Central memory CD4-positive, alpha-beta T cell (primary cell): ENCODE measurements around the gene NPAS3.

Source experiments
- DNase-seq: peaks from one replicate; pipeline ENCODE4 v3.0.0; 2022

NPAS3 gene

DNA sequence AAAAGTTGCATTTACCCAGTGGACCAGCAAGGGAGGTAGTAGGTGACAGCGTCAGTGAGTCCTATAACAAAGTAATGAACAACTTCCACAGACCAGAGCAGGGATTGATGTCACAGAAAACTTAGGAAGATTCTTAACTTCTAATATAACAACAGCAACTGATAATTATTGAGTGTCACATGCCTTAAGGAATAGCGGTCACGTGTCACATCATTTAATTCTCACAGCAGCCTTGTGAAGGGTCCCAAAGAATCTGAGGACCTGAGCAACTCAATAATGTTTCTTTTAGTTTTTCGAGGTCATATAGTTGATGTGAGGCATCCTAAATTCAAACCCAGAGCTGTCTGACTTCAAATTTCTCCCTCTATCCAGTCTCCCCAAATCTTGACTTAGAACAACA is 590.0 kb downstream of the NPAS3 start:
- no peak for DNase-seq

DNA sequence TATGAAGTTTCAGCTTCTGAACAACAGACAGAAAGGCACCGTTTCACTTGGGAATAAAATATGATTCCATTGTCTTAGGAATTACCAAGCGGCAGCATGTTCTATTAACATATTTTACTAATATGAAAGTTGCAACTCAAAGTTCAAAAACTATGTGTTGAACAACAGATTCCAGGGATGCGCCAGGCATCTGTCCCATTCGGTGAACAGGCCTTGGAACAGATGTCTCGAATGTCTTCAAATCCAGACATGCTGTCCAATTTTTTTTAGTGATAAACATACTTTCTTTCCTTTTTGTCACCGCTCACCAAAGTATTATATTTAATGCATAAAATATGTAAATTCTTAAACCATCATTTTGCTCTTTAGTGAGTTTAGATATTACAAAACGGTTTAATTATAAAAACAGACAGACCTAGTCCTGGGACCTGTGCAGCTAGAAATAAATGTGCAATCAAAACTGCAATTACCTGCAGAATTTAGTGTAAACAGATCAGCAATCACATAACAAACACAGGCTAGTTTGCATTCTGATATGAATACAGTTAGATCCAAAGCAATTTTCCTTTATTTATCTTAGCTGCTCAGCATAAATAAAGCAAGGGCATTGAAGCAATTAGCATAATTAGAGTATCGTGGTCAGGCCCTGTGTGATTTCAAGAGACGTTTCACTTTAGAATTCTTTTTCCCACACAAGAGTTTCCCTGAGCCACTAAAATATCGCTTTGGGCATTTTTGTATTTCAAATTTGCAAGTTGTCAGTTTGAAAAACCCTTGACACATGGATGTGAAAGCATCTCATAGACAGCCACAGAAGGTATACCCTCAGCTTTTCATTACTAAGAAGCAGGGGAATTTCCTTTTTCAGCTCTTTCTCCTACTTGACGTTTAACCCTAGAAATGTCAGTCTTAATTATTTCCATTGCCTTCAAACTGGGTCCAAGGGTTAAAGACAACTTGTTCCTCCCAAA is 591.4 kb downstream of the NPAS3 start:
- DNase-seq: no peak

DNA sequence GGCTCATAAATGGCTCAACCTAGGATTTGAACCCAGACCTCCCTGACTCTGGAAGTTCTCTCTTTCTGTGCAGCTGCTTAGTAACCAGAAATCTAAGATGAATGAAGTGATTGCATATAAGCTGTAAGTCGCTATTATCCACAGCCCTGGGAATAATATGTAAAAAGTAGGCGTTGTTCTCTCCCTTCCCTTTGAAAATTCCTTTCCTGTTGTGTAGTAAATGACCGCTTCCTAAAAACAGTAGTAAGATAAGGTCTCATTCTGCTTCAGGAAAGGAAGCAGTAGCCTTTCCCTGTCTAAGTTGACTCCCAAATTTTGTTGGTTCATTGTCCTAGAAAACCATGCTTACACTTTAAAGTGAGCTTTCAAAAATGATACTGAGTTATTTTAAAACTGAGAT is 593.9 kb downstream of the NPAS3 start:
- DNase-seq: no peak

DNA sequence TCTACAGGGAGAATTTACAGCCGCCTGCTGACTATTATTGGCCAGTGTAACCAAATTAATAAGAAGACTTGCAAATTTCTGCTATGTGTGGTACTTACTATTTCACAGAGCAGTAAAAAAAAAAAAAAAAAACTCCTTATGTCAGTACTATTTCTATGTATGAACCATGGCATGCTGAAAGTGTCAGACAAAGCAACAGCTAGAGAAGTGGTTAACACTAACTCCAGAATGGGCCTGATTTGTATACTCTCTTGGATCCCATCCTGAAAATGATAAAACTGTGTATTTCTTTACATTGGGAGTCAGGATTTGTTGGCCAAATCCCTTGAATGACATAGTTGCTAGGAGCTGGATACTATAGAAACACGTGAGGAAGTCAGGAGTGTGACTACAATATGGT is 595.4 kb downstream of the NPAS3 start:
- DNase-seq: no peak

DNA sequence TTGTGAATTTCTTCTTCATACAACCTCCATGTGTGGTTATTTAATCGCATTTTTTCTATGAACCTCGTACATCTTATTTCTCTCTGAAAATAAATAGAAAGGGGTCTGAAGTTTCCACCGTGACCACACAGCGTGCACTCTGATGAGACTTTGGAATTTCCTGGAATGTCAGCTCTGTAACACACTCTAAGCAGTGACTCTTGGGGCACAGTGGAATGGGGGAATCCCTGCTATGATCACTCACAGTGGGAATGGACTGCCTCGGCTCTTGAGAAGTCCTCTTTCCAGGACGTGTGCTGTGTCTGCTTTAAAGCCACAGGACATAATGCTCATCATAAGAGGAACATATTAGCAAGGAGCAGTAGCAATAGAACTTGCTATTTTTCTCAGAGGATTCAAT is 596.0 kb downstream of the NPAS3 start:
- DNase-seq: no peak

DNA sequence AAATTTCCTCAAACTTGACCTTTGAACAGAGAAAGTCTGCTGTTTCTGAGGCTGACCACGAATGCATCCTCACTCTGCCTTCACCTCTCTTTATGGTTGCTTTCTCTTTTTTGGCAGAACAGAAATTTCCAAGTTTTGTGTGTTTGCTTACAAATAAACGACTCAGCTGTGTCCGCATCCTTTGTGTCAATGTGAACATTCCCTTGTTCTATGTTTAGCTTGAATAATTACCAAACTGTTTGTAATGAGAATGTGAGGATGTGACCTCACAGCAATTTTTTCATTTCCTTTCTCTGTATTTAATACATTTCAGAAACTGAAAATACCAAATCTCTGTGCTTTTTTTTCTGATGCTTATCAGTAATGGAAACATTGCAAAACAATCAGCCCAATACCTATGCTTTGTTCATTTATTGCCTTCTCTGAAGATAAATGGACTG is 601.3 kb downstream of the NPAS3 start:
- DNase-seq: no peak

- no peak for DNase-seq
These were observed 602.5 kb downstream of the NPAS3 start for GRCh38 chr14:33541171-33541570.

GRCh38 chr14:33542338-33543287 is 603.9 kb downstream of the NPAS3 start:
- no peak for DNase-seq

DNA sequence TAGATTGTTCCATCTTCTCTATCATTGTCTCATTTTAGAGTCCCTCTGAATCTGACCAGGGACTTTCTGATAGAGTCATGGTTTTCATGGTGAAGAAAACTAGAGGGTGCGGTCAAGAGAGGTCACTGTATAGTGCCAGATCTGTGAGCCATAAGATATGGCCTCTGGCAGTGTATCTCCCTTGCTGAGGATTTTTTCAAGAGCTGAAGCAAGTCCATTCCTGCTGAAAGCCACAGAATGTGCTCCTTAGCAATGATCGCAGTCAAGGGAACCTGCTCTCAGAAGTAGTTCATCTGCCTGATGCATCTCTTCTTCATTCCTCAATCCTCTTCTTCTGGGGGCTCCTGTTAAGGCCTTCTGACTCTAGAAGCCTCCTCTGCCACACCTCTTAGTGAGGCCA is 607.0 kb downstream of the NPAS3 start:
- DNase-seq: no peak

- no peak for DNase-seq
These were observed 609.9 kb downstream of the NPAS3 start for GRCh38 chr14:33548606-33549005.

GRCh38 chr14:33551963-33552362 is 613.3 kb downstream of the NPAS3 start:
- DNase-seq: no peak

- no peak for DNase-seq
These were observed 615.1 kb downstream of the NPAS3 start for GRCh38 chr14:33553706-33554278.

DNA sequence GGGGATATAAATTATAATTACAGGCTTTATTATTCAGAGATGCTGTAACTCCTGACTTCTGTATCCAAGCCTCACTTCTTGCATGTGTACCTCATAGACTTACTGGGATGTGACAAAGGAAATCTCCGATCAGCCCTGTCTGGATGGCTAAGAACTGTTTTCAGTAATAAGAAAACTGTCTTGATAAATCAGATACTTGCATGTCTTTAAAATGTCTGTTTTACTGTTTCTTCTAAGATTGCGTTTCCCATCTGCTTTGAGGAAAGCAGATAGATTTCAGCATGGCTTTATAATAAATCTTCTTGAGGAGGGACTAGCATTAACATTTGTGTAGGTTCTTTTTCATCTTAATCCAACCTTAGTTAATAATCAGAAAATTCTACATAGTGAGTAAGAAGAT is 616.3 kb downstream of the NPAS3 start:
- DNase-seq: no peak

DNA sequence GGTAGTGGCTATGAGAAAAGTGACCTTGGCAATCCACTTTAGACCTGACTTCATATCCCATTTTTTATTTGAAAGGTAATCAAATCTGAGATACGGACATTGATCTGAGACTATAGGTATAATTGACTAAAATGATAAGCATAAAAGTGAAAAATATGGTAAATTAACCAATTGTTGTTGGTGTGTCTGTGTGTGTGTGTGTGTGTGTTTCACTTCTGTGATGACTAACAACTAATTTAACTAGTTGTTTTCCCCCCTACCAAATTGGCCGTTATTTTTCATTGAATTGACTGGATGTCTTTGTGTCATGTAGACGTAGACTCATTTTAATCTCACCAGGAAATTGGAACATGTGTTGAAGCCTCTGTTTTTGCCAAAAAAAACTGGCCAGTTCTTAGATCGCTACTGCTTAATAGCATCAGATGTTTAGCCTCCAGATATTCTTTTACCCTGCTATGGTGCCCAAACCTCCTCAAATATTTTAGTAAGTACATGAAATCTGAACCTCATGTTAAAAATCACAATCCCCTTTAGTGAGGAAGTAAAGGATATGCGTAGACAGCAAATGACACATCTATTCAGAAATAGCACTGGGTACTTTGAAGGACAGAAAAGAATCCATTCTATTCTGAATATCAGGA is 617.2 kb downstream of the NPAS3 start:
- DNase-seq: no peak

- DNase-seq: no peak
These were observed 617.9 kb downstream of the NPAS3 start for GRCh38 chr14:33556382-33557121.

- DNase-seq: no peak
These were observed 622.2 kb downstream of the NPAS3 start for GRCh38 chr14:33560718-33561431.

GRCh38 chr14:33561488-33562175 is 623.0 kb downstream of the NPAS3 start:
- no peak for DNase-seq

- no peak for DNase-seq
These were observed 624.7 kb downstream of the NPAS3 start for GRCh38 chr14:33563191-33563900.

- DNase-seq: no peak
These were observed 625.2 kb downstream of the NPAS3 start for GRCh38 chr14:33563901-33564197.
